SK-MEL-5 (cell line): ENCODE measurements around the gene SOX13. TPM values are rescaled to one million over a fixed set of nuclear protein-coding genes. Genes with fewer than 3 reads are reported as not detected.
"Not testable (repeated sequence)": the region's sequence is repeated elsewhere in the genome, so short reads cannot be mapped to it uniquely, and the experiment has no call there.

Experiments
- DNase-seq: peaks from one replicate; pipeline ENCODE4 v3.0.0-alpha.2; 2016; ENCODE audit warnings: low read depth, low spot score
- in situ Hi-C: cut with HindIII; loops from 2 replicates; pipeline ENCODE4 v1.10.0; 2016; ENCODE audit warnings: low sequenced_read_pairs, high pct_unique_total_duplicates, low pct_unique_long_range_greater_than_20kb
- total RNA-seq: library from RNA; depleted of rRNA; stranded (reverse); fragments of >200 nt; shearing (Covaris generic); gene quantifications from 2 replicates; pipeline ENCODE4 v1.2.3, GENCODE V29; 2014

SOX13 gene
- total RNA-seq, 1 experiment from 2014 or later, result 7.7 TPM

GRCh38 chr1:204080163-204080903, 7.4 kb downstream of the SOX13 start:
- in situ Hi-C loops, result no loop called here
- peak; percentile 40 for DNase-seq

GRCh38 chr1:204081164-204081790, 8.4 kb downstream of the SOX13 start:
- in situ Hi-C loops, result no loop called here
- DNase-seq, result no peak

- in situ Hi-C loops, result no loop called here
- no peak for DNase-seq
These were observed 9.0 kb downstream of the SOX13 start for GRCh38 chr1:204081791-204082513.

- no peak for DNase-seq
- in situ Hi-C loops, result no loop called here
These were observed 10.6 kb downstream of the SOX13 start for GRCh38 chr1:204083491-204083890.

- no peak for DNase-seq
These were observed 11.4 kb downstream of the SOX13 start for GRCh38 chr1:204084247-204084772.

GRCh38 chr1:204085876-204086275, 13.0 kb downstream of the SOX13 start:
- DNase-seq, result no peak
- in situ Hi-C loops, result no loop called here

More at GRCh38 chr1:204084247-204084772, 11.4 kb downstream of the SOX13 start:
- in situ Hi-C loops, result no loop called here

GRCh38 chr1:204087181-204087892, 14.4 kb downstream of the SOX13 start:
- no peak for DNase-seq
- in situ Hi-C loops, result no loop called here

GRCh38 chr1:204087893-204088528, 15.1 kb downstream of the SOX13 start:
- in situ Hi-C loops, result no loop called here
- no peak for DNase-seq

- DNase-seq, result no peak
These were observed 15.7 kb downstream of the SOX13 start for GRCh38 chr1:204088596-204088995.

GRCh38 chr1:204089044-204089751, 16.3 kb downstream of the SOX13 start:
- no peak for DNase-seq
- in situ Hi-C loops, result no loop called here

More at GRCh38 chr1:204088596-204088995, 15.7 kb downstream of the SOX13 start:
- in situ Hi-C loops, result no loop called here

- DNase-seq, in situ Hi-C loops: not testable (repeated sequence)
These were observed 17.2 kb downstream of the SOX13 start for GRCh38 chr1:204090132-204090531.

GRCh38 chr1:204091066-204091465, 18.2 kb downstream of the SOX13 start:
- in situ Hi-C loops, result no loop called here

GRCh38 chr1:204091787-204092312, 18.9 kb downstream of the SOX13 start:
- no peak for DNase-seq
- in situ Hi-C loops, result no loop called here

More at GRCh38 chr1:204091066-204091465, 18.2 kb downstream of the SOX13 start:
- DNase-seq, result no peak

- no peak for DNase-seq
- in situ Hi-C loops, result no loop called here
These were observed 19.9 kb downstream of the SOX13 start for GRCh38 chr1:204092632-204093420.

- no peak for DNase-seq
- in situ Hi-C loops, result no loop called here
These were observed 20.5 kb downstream of the SOX13 start for GRCh38 chr1:204093421-204093717.

- DNase-seq, result no peak
- in situ Hi-C loops, result no loop called here
These were observed 20.9 kb downstream of the SOX13 start for GRCh38 chr1:204093781-204094180.
